ENCODE results near the gene CCDC81. TPM values are rescaled to one million over a fixed set of nuclear protein-coding genes. Genes with fewer than 3 reads are reported as not detected.
A peak's percentile ranks its signal among the peaks of the same experiment; 100 is the strongest.

The CCDC81 gene
- polyA plus RNA-seq, 5 donors = 1.6 to 5.3 (median 4.9) TPM

GRCh38 chr11:86438685-86439084 is 64.0 kb downstream of the CCDC81 start:
- DNase-seq = no peak

GRCh38 chr11:86440305-86440716 is 65.6 kb downstream of the CCDC81 start:
- no peak for DNase-seq

- DNase-seq = no peak
Measured at GRCh38 chr11:86440843-86441242, 66.2 kb downstream of the CCDC81 start.

GRCh38 chr11:86442420-86442819 is 67.7 kb downstream of the CCDC81 start:
- DNase-seq = no peak

GRCh38 chr11:86442827-86443226 is 68.1 kb downstream of the CCDC81 start:
- DNase-seq = no peak

- no peak for DNase-seq
Measured at GRCh38 chr11:86443415-86443814, 68.7 kb downstream of the CCDC81 start.

GRCh38 chr11:86444981-86445380 is 70.3 kb downstream of the CCDC81 start:
- DNase-seq = no peak

GRCh38 chr11:86446163-86446923 is 71.7 kb downstream of the CCDC81 start:
- DNase-seq = no peak

- no peak for DNase-seq
Measured at GRCh38 chr11:86446924-86447285, 72.2 kb downstream of the CCDC81 start.

- DNase-seq = no peak
Measured at GRCh38 chr11:86447763-86448480, 73.2 kb downstream of the CCDC81 start.

- DNase-seq = no peak
Measured at GRCh38 chr11:86449993-86450629, 75.4 kb downstream of the CCDC81 start.

- no peak for DNase-seq
Measured at GRCh38 chr11:86453290-86454030, 78.8 kb downstream of the CCDC81 start.

- peak; percentile 69 to 77 for DNase-seq
Measured at GRCh38 chr11:86456075-86456939, 81.6 kb downstream of the CCDC81 start.

- no peak for DNase-seq
Measured at GRCh38 chr11:86458294-86459001, 83.8 kb downstream of the CCDC81 start.

- DNase-seq = no peak
Measured at GRCh38 chr11:86459002-86459385, 84.3 kb downstream of the CCDC81 start.

GRCh38 chr11:86459682-86460460 is 85.2 kb downstream of the CCDC81 start:
- no peak for DNase-seq

- DNase-seq = no peak
Measured at GRCh38 chr11:86460461-86461385, 86.0 kb downstream of the CCDC81 start.

GRCh38 chr11:86461892-86462291 is 87.2 kb downstream of the CCDC81 start:
- no peak for DNase-seq

GRCh38 chr11:86463120-86463519 is 88.4 kb downstream of the CCDC81 start:
- DNase-seq = no peak

All from right lung (tissue), 5 donors.